ENCODE measurements around the gene ST6GALNAC4. TPM values are rescaled to one million over a fixed set of nuclear protein-coding genes. Genes with fewer than 3 reads are reported as not detected.

The ST6GALNAC4 gene
- total RNA-seq, 1 experiment from 2014 or later: 12.8 TPM

DNA sequence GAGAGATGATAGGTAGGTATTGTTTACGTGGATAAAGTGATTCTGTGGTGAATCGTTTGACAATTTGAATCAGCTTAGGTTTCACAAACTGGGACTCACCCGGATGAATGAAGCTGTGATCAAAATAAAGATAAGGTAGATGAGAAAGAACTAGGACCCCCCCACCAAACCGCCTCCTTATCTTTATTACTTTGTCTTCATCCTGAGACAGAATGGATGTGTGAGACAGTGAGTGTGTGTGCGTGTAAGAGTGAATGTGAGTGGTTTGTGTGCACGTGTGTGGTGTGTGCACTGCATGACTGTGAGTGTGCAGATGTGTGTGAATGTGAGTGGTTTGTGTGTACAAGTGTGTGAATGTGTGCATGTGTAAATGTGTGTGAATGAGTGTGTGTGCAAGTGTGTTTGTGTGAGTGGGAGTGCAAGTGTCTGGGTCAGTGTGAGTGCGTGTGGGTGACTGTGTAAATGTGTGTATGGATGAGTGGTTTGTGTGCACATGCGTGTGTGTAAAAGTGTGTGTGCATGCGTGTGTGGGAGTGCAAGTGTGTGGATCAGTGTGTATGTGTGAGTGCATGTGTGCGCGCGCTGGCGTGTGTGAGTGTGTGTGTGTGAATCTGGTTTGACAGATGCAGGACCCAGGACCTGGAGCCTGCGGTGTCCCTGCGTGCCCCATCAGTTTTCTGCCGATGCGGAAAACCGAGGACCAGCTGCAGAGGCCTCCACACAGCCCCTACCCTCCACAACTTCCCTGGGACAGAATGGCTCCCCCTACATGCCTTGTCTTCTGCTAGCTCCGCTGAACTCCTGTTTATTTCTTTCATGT, 51.0 kb downstream of the ST6GALNAC4 start:
- Mint-ChIP-seq H3K9me3 (ENCODE audit: low read depth, unreplicated experiment) (no peaks in the 10 kb centered on the region), H3K27me3 (ENCODE audit: unreplicated experiment) (no peaks in the 10 kb centered on the region), H3K4me1 (ENCODE audit: low read depth, unreplicated experiment) (no peaks in the 10 kb centered on the region), H3K4me3 (ENCODE audit: low read depth, unreplicated experiment) (no peak overlapping the region), H3K27ac (ENCODE audit: unreplicated experiment) (no peak overlapping the region), H3K36me3 (ENCODE audit: insufficient read depth, unreplicated experiment) (no peaks in the 10 kb centered on the region)
- DNase-seq: no peak
- intact Hi-C loops (cut with micrococcal nuclease; ENCODE audit: unreplicated experiment): no loop called here
- TF ChIP-seq, protein P1, sequence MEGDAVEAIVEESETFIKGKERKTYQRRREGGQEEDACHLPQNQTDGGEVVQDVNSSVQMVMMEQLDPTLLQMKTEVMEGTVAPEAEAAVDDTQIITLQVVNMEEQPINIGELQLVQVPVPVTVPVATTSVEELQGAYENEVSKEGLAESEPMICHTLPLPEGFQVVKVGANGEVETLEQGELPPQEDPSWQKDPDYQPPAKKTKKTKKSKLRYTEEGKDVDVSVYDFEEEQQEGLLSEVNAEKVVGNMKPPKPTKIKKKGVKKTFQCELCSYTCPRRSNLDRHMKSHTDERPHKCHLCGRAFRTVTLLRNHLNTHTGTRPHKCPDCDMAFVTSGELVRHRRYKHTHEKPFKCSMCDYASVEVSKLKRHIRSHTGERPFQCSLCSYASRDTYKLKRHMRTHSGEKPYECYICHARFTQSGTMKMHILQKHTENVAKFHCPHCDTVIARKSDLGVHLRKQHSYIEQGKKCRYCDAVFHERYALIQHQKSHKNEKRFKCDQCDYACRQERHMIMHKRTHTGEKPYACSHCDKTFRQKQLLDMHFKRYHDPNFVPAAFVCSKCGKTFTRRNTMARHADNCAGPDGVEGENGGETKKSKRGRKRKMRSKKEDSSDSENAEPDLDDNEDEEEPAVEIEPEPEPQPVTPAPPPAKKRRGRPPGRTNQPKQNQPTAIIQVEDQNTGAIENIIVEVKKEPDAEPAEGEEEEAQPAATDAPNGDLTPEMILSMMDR (IDR thresholded peaks at IDR 0.05; ENCODE audit: unreplicated experiment): no peak
- CTCF ChIA-PET: no interaction called here
- BruUV-seq (replicated peaks): no TSS peak

DNA sequence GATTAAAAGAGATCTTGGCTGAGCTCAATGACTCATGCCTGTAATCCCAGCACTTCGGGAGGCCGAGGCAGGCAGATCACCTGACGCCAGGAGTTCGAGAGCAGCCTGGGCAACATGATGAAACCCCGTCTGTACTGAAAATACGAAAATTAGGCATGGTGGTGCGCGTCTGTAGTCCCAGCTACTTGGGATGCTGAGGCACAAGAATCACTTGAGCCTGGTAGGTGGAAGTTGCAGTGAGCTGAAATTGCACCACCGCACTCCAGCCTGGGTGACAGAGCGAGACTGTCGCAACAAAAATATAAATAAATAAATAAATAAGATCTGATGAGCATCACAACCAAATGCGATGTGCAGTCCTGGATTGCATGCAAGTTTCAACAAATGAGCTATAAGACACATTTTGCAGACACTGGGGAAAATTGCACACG, 53.6 kb downstream of the ST6GALNAC4 start:
- intact Hi-C loops (cut with micrococcal nuclease; ENCODE audit: unreplicated experiment): no loop called here
- no TSS peak for BruUV-seq (replicated peaks)
- Mint-ChIP-seq H3K36me3 (ENCODE audit: insufficient read depth, unreplicated experiment) (no peaks in the 10 kb centered on the region), H3K9me3 (ENCODE audit: low read depth, unreplicated experiment) (no peaks in the 10 kb centered on the region), H3K4me3 (ENCODE audit: low read depth, unreplicated experiment) (no peak overlapping the region), H3K4me1 (ENCODE audit: low read depth, unreplicated experiment) (no peaks in the 10 kb centered on the region), H3K27ac (ENCODE audit: unreplicated experiment) (no peak overlapping the region), H3K27me3 (ENCODE audit: unreplicated experiment) (no peaks in the 10 kb centered on the region)
- TF ChIP-seq, protein P1 (IDR thresholded peaks at IDR 0.05; ENCODE audit: unreplicated experiment): no peak
- DNase-seq: no peak
- CTCF ChIA-PET: no interaction called here

DNA sequence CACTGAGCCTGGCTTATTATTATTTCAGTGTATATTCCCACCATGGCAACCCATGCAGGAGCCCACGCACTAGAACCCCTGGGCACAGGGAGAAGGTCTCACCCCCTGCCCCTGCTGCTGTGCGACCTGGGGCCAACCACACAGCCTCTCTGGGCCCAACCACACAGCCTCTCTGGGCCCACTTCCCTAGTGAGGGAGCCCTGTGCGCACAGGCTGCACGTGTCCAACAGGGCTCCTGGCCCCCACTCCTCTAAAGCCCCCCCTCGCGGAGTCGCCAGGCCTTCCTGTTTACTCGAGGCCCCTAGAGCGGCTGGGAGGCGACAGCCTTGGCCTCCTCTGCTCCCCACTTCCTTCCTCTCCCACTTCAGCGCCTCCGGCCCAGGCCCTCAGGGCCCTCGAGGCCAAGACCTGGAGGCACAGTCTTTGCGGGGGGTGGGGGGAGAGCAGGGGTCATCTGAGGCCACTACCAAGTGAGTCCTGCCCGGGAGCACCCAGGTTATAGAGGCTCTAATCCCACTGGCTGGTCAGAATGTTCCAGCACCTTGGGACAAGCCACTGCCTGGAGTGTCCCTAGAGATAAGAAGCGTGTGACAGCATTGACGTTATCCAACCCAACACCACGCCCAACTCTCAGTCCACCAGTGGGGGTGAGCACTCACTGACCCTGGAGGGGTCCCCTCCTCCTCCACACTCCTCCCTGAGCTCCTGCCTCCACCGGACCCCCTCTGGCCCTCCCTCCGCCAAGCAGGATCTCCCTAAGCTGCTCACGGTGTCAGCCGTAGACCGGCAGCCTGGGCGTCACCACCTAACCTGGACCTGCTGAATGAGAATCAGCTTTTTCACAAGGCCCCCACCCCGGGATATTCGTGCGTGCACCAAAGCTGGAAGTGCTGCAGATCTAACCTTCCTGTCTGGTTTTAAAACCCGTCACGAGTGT, 54.5 kb downstream of the ST6GALNAC4 start:
- DNase-seq: no peak
- no TSS peak for BruUV-seq (replicated peaks)
- TF ChIP-seq, protein P1 (IDR thresholded peaks at IDR 0.05; ENCODE audit: unreplicated experiment): no peak
- no peaks in the 10 kb centered on the region for H3K27me3 Mint-ChIP-seq (ENCODE audit: unreplicated experiment)
- CTCF ChIA-PET: no interaction called here
- H3K4me3 Mint-ChIP-seq (ENCODE audit: low read depth, unreplicated experiment): no peak overlapping the region
- intact Hi-C loops (cut with micrococcal nuclease; ENCODE audit: unreplicated experiment): no loop called here
- no peaks in the 10 kb centered on the region for H3K9me3 Mint-ChIP-seq (ENCODE audit: low read depth, unreplicated experiment)
- no peaks in the 10 kb centered on the region for H3K36me3 Mint-ChIP-seq (ENCODE audit: insufficient read depth, unreplicated experiment)
- no peaks in the 10 kb centered on the region for H3K4me1 Mint-ChIP-seq (ENCODE audit: low read depth, unreplicated experiment)
- H3K27ac Mint-ChIP-seq (ENCODE audit: unreplicated experiment): no peak overlapping the region

DNA sequence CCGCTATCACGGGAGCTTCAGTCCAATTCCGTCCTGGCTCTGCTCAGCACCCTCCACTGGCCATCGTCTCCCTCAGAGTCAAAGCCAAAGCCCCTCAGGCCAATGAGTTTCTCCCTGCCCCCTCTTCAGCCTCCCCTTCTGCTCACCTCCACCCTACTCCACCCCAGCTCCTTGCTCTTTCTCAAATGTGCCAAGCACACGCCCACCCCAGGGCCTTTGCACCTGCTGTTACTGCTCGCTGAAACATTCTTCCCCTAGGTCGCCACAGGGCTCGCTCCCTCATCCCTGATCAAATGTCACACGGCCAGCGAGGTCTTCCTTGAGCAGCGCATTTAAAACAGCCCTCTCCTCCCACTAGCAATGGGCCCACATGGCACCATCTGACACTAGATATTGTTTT, 56.1 kb downstream of the ST6GALNAC4 start:
- CTCF ChIA-PET: no interaction called here
- no TSS peak for BruUV-seq (replicated peaks)
- H3K9me3 Mint-ChIP-seq (ENCODE audit: low read depth, unreplicated experiment): no peaks in the 10 kb centered on the region
- no peak for DNase-seq
- no peaks in the 10 kb centered on the region for H3K36me3 Mint-ChIP-seq (ENCODE audit: insufficient read depth, unreplicated experiment)
- no peak overlapping the region for H3K27ac Mint-ChIP-seq (ENCODE audit: unreplicated experiment)
- TF ChIP-seq, protein P1 (IDR thresholded peaks at IDR 0.05; ENCODE audit: unreplicated experiment): no peak
- H3K4me3 Mint-ChIP-seq (ENCODE audit: low read depth, unreplicated experiment): no peak overlapping the region
- H3K27me3 Mint-ChIP-seq (ENCODE audit: unreplicated experiment): no peaks in the 10 kb centered on the region
- H3K4me1 Mint-ChIP-seq (ENCODE audit: low read depth, unreplicated experiment): no peaks in the 10 kb centered on the region
- intact Hi-C loops (cut with micrococcal nuclease; ENCODE audit: unreplicated experiment): no loop called here

Measured in Calu3 (cell line).